Skin of body (tissue), 2 donors: ENCODE data around the gene CFAP65. TPM values are rescaled to one million over a fixed set of nuclear protein-coding genes. Genes with fewer than 3 reads are reported as not detected.

ENCODE experiments used
- DNase-seq: peaks from one replicate; lab custom pipeline; 2025; lab: John Stamatoyannopoulos, UW
- total RNA-seq: library from RNA; depleted of rRNA; stranded (reverse); fragments of >200 nt; gene quantifications from one replicate; pipeline ENCODE4 v1.2.3, GENCODE V29; 2014

The CFAP65 gene
- total RNA-seq, 1 donor from 2014 or later = not detected

DNA sequence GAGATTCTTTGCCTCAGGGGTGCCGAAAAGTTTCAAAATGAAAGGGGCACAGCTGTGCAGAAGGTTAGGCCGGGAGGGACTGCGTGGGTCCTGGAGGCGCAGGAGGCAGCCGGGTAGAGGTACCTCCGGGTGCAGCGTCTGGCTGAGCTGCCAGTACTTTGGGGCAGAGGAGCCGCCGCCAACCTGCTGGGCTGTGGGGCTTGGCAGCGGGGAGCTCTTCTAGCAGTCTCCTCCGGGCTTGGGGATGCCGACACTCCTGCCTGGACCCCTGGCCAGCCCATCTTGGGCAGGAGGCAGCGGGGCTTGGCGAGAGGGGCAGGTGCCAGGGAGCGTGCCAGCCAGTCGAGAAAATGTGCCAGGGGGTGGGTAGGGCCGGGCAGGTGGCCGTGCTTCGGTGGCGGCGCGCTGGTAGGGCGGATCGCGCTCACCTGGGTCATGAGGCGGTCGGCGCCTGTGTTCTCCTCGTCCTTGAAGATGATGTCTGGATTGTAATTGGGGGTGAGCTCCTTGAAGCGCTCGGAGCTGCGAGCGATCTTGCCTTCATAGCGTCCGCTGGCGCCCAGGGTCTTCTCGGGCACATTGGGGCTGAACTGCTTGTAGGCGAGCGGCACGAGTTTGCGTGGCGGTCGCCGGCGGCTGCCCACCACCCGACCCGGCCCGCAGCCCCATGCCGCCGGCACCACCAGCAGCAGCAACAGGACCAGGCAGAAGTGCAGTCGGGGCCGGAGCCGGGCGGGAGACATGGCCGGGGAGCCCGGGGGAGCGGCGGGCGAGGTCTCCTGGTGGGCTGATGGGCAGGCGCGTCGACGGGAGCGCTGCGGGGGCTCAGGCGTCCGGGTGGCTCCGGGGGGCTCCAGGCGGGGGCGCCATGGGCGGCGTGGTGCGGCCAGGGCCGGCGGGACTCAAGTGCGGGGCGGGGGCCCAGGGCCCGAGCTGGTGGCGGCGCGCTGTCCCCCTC, 18.7 kb upstream of the CFAP65 start:
- no peak for DNase-seq

DNA sequence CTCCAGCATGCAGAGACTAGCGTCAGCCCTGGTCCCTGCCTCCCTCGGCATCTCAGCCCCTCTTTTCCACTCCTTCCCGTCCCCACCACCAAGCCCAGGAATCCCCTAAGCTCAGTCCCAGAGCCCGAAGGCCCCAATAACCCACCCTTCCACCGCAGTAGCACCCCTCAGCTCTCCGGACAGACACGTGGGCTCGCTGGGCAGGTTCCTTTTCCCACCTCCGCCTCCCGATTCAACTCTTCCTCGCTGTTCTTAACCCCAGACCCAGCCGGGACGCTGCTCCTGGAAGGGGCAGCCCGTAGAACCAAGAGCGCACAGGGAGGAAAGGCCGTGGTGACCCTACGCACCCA, 18.0 kb upstream of the CFAP65 start:
- DNase-seq = no peak

DNA sequence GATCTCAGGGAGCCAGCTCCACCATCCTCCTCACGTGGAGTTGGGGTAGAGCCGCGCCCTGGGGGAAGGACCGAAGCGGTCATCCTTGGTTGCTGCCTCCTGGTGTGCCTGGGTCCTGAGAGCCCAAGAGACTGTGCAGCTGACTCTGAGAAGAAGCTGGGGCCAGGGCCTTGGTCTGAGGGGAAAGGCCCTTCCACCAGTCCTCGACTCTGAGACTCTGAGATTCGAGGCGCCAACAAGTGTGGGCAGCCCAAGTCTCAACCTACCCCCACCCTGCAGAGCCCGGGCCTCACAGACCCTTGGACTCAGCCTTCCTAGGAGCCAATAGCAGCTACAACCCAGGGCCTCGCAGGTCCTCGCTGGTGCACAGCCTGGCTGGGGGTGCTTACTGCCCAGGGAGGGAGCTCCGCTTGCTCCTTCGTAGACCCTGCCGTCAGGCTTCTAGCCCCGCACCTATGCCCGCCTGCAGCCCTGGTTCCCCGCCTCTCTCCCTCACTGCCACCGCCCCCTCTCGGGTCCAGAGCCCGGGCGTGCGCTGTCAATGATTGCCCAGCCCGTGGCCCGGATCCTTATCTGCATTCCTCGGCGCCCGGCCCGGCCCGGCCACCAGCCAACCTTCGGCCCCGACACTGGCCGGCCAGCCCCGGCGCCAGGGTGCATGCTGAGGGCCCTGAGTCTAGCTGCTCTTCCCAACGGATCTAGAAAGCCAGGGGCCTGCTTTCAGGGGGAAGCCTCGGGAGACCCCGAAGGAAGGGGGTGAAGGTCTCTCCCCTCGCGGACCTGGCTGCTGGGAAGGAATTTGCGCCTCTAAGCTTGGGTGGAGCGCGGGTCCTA, 17.4 kb upstream of the CFAP65 start:
- DNase-seq = no peak

DNA sequence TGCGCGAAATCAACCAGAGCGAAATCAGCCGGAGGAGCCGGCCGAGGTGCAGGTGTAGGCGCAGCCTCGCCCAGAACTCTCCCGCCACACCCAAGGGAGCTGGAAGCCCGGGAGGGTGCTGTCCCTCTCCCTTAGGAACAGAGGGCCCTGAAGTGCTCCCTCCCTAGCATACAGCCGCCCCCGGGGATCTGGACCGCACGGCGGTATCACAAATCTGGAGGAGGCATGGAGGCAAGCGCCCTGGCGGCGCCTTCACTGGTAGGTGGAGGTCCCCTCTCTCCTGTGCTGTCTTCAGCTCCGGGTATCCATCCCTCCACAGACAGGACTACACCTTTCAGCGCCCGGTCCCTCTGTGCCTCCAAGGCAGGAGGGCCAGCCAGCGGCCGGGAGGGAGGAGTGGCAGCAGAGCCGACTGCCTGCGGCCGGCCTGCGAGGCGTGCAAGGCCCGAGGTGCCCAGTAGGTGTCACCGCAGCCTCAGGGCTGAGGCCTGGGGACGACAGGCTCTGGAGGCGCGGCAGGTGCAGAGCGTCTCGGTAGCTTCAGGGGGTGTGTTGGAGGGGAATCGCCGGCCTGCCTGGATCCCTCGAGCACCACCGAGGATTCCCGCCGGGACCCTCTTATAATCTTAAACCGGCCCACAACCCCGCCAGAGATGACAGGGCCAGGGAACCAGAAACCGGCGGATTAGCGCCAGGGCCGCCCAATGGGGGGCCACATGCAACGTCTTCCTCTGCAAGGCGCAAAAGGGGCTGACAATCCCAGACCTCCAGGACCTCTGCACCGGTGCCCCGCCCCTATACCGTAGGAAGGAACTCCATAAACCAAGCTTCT, 16.6 kb upstream of the CFAP65 start:
- peak; percentile 14 for DNase-seq

DNA sequence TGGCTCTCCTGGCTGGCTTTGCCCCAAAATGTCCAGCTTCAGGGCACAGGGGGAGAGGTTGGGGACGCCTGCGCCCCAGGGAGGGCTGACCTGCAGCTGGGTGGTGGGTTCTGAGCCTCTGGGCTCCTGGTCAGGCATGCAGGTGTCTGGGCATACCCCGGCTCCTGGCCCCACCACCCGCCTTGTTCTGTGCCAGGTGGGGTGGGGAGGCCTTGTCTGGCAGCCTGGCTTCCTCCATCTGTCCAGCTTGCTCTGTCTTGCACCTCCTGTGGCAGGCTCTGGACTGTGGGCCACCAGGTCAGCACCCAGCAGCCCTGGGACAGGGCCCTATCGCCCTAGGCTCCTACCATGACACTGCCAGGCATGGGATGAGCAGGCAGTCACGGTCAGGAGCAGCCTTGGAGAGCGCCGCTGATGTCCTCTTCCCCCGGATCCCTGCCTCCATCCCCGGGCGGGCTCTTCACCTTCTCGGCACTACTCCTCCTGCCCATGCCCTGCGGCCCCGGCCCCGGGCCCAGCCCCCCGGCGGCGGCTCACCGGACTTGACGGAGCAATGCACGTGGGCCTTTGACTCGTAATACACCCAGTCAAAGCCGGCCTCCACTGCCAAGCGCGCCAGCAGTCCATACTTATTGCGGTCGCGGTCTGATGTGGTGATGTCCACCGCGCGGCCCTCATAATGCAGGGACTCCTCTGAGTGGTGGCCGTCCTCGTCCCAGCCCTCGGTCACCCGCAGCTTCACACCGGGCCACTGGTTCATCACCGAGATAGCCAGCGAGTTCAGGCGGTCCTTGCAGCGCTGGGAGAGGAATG, 15.8 kb upstream of the CFAP65 start:
- no peak for DNase-seq

DNA sequence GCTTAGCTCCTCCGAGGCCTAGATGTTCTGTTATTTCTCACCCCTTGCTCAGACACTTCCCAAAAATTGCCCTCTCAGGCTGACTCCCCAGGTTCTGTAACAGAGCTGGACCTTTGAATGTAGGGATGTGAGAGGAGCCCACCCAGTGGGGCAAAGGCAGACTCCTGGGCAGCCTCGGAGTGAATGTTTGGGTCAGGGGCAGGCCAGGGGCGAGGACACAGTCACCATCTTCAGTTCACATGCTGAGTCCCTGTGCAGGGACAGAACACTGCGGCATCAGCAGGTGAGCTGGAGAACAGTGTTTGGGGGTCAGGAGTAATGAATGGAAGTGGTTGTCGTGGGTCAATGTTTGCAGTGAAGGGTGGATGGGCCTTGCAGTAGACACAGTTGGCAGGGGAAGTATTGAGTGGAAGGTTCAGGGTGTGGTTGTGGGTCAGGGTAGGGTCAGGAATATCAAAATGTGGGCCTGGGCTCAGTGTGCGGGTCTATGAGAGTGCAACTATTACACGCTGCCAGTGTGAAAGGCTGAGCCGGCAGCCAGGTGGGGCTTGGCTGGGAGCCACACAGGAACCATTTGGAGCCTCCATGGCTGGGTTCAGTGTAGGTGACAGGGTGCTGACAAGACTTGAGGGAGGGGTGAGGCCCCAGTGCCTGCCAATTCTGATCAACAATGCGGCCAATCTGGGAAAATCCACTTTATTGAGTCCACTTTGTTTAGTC, 15.0 kb upstream of the CFAP65 start:
- no peak for DNase-seq

DNA sequence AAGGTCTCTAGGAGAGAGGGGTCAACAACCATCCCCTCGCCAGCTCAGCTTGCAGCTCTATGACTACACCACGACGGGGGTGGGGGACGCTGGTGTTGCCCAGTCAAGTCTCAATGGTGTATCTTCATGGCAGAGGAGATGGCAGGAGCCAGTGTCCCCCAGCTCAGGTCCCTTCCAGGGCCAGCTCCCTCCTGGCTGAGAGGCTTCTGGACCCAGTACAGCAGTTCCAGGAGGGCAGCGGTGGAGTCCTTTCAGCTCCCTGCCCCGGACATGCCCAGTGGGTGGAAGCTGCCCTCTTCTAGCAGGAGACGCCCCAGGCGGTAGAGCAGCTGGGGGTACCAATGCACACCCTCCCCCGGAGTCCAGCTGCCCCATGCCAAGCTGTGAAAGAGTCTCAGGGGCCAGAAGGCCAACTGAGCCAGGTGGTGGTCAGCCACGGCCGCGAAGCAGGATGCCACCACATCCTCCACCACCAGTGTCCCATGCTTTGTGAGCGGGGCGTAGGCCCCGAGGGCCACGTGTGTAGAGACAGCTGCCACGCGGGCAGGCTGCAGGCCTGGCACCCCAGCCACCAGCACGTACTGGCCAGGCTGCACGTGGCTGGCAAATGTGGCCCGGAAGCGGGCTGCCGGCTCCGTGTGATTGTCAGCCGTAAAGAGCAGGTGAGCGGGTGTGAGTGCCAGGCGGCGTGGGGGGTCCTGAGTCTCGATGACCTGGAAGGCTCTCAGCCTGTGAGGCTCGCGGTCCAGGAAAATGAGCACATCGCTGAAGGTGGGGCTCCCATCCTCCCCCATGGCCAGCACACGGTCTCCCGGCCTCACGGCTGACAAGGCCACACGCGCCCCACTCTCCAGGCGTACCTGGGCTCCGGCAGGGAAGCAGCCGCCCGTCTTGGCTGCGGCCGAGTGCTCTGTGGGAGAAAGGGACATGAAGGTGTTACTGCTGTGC, 13.9 kb upstream of the CFAP65 start:
- no peak for DNase-seq

DNA sequence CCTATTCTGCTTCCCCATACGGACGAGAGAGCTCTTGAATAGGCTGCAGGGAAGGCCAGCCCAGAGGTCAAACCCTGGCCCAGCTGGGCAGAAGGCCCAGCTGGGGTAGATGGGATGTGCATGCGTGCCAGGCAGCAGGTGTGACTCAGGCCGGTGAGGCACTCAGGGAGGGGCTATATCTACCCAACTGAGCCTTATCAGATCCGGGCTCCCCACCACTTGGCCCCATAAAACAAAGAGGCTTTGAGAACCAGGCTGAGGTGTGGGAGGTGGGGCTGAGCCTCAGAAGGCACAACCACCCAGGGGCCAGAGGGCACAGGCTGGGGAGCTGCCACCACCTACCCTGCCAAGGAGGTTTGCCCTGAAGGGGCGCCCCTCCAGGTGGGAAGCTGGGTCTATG, 8.0 kb upstream of the CFAP65 start:
- no peak for DNase-seq

DNA sequence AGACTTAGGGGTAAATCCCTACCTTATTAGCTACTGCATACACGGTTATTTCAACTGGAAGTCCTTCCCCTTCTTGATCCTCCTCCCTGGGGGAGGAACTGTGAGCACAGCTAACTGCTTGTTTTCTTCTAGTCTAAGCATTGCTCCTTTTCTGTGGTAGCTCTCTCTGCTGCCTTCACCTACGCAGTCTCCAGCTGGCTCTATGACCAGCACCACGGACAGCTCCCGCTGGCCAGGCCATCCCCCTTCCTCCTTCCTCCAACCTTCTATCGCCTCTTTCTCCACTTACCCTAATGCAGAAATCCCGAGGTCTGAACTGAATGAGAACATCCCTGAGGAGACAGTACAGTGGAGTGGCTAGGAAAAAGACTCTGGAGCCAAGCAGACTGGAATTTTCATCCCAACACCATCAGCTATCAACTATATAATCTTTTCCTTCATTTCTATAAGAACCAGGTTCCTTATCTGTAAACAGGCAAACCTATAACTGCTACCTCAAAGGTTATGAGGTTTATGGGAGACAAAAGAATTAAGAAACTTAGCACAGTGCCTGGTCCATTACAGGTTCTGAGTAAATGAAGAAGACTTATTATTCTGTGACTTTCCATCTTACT, 4.7 kb upstream of the CFAP65 start:
- no peak for DNase-seq

DNA sequence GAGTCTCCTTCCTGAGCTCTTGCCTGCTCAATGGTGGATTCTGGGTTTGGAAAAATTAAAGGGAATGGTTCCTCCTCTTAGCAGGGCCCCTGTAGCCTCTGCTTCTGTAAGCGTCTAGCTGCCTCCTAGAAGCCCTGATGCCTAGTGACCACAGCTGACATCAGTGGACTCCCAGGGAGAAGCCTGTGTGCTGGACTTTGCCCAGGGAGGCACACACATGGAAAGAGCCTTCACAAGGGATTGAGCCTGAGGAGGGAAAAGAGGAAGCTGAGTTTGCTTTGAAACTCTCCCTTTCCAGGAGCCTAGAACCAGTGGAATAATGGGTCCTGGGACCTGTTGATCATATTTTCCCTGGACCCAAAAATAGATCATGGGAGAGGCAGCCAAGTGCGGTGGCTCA, 1.4 kb upstream of the CFAP65 start:
- no peak for DNase-seq

DNA sequence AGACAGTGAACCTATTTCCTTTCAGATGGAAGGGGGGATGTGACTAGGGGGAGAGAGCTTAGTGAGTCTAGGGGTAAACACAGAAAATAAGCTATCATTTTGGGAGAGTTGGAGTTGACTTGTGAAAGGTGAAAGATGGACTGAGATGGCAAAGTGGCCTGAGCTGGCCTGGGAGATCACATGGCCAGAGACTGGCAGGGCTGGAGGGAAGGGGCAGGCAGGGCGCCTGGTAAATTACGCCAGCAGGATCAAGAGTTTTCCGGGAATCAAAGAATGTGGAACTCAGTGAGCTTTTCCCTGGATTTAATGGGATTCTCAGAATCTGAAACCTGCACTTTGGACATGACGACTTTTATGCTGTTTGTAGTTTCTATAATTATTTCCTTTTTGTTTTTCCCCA, 841 bp upstream of the CFAP65 start:
- no peak for DNase-seq

DNA sequence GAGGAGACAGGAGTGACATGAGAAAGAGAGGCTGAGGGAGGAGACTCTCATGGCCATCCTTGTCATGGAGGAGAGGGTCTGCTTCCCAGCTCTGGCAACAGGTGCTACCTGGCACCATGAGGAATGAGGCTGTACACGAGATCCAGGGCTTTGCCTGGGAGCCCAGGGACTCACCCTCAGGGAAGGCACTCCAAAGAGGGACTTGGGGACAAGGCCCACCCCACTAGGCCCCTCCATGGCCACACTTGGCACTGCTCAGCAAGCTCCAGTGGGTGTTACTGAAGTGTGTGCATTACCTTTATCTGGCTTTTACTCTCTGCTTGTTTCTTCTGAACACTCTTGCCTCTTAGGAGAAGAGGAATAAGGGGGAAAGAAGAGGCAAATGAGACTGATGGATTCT, 2.7 kb downstream of the CFAP65 start:
- no peak for DNase-seq

DNA sequence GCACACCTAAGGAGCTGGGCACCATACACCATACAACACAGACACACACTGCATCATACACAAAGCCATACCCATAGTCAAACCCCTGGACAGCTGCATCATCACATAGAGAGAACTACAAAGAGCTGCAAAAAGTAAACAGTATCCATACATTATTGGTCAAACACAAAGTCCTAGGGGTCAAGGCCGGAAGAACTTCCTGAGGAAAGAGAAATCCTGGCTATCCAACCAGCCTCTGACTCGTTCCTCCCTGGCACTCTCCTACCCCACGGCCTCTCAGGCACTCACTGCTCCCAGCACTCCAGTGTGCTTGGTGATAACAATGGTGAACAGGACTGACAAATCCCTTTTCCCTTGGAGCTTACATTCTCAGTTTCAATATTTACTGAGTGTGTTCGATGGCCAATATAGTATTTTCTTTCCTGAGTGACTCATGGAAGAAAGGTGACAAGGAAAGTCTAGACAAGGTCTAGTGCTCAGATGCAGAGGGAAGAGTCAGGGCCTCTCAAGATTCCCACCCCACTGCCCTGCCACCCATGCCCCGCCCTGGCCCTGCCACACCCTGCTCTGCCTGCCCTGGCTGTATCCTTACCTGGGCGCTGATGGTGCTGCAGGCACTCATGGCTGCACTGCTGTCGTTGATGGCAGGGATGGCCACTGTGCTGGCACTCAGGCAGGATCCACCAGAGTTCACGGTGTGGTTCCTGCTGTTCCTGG, 3.4 kb downstream of the CFAP65 start:
- DNase-seq = no peak

DNA sequence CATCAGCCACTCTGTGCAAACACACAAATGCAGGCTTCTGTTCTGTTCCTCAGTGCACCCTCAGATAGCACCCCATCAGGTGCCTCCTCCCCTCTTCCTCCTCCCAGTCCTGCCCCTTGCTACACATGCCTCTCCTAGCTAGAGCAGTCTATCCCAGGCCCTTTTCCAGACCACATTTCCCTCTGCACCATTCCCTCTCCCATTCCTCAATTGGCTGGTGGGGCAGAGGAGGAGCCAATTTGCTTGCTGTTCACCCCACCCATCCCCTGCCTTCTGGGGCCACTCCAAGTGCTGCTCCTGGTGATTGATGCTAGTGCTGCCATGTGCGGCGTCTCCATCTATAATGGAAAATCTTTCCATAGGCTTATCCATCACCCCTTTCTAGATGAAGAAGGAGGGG, 5.4 kb downstream of the CFAP65 start:
- no peak for DNase-seq

DNA sequence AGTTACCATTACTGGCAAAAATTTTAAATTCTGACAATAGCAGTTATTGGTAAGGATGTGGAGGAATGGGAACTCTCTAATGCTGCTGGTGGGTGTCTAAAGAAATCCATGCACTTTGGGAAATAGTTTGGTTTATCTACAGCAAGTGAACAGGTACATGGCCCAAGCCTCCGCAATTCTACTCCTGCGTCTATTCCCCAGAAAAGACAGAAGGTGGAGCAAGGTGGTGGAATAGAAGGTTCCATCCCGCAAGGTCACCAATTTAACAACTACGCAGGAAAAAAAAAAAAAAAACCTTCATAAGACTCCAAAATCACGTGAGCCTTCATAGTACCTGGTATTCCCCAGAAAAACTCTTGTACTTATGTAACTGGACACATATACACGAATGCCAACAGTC, 6.5 kb downstream of the CFAP65 start:
- no peak for DNase-seq

DNA sequence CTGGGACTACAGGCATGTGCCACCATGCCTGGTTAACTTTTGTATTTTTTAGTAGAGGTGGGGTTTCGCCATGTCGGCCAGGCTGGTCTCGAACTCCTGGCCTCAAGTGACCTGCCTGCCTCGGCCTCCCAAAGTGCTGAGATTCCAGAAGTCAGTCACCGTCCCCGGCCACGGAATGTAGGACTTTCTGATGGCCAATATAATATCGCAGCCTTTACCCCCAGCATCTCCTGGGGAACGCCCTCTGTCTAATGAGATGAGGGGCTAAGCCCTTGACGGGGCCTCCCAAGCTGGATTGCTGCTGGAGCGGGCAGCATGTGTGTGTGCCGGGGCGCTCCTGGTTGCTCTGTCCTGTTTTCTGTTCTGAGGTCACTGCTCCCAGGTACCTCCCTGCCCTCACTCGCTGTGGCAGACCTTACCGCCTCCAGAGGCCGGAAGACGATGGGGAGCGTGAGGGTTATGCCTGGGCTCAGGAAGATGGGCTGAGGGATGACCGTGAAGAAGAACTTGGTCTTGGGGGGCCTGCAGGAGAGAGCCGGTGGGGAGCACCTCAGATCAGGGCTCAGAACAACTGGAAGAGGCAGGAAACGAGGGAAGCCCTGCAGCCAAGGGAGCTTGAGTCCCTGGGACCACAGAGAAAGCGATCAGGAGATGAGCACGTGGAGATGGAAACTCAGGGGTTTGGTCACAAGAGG, 9.1 kb downstream of the CFAP65 start:
- DNase-seq = no peak

DNA sequence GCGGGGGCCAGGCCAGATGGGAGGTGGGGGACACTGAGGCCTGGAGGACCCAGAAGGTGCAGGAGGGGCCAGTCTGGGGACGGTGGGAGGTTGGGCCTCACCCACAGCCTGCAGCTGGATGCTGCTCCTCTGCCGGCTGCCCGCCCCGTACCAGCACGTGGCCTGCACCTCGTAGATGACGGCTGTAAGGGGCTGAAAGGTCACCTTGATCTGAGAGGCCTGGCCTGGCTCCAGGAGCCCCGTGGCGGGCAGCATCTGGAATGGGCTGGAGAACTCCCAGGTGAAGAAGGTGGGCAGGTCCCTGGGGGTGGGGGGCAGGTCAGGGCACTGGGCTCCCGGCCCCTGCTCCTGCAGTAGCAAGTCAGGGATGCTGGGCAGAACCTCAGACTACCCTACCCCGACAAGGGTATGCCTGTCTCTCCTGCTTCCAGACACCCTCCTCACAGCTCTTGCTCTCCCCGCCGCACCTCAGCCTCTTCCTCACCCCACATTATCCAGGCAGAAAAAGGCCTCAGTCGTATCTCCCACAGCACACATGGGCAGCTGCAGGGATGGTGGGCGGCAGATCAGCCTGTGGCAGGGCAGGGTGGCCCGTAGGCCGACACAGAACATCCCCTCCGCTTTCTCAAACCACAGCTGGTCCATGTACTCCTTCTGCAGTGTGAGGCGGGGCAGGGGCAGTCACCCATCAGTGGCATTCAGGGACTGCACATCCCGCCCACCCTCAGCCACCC, 10.1 kb downstream of the CFAP65 start:
- DNase-seq = no peak
